Activated CD8-positive, alpha-beta T cell treated with anti-CD3 and anti-CD28 coated beads for 36 hours (primary cell): Measurements from ENCODE around the gene EMX2. TPM values are rescaled to one million over a fixed set of nuclear protein-coding genes. Genes with fewer than 3 reads are reported as not detected.

Source experiments
- ATAC-seq: fragments of 200-7000 bp; cut with Tn5 transposase; one replicate; pipeline ENCODE4 v1.10.0; 2021; ENCODE audit warnings: mild to moderate bottlenecking, moderate library complexity
- CTCF ChIA-PET: fragments of 350-600 bp; sonication (Branson Sonifier 250); formaldehyde crosslinking; loops from one replicate; lab custom pipeline; 2021; ENCODE audit warnings: antibody characterized with exemption; lab: Charles Lee
- POLR2A ChIA-PET: fragments of 350-600 bp; sonication (Branson Sonifier 250); formaldehyde crosslinking; loops from one replicate; lab custom pipeline; 2021; ENCODE audit warnings: antibody characterized with exemption; lab: Charles Lee
- DNase-seq: peaks from one replicate; pipeline ENCODE4 v3.0.0-alpha.2; 2020
- H3K27ac Mint-ChIP-seq: one replicate; pipeline ENCODE4 v1.8.0; 2021; ENCODE audit warnings: mild to moderate bottlenecking, mixed read lengths
- H3K27me3 Mint-ChIP-seq: one replicate; pipeline ENCODE4 v1.8.0; 2021; ENCODE audit warnings: mixed read lengths
- H3K36me3 Mint-ChIP-seq: one replicate; pipeline ENCODE4 v1.8.0; 2021; ENCODE audit warnings: low read depth, mixed read lengths
- H3K4me1 Mint-ChIP-seq: one replicate; pipeline ENCODE4 v1.8.0; 2021; ENCODE audit warnings: low read depth, mixed read lengths
- H3K4me3 Mint-ChIP-seq: one replicate; pipeline ENCODE4 v1.8.0; 2021; ENCODE audit warnings: mild to moderate bottlenecking, moderate library complexity, mixed read lengths
- H3K9me3 Mint-ChIP-seq: one replicate; pipeline ENCODE4 v1.8.0; 2021; ENCODE audit warnings: mixed read lengths
- CTCF ChIP-seq: fragments of 200-600 bp; IDR thresholded peaks from one replicate; pipeline ENCODE4 v1.8.0; 2022; ENCODE audit warnings: antibody characterized with exemption, mild to moderate bottlenecking
- intact Hi-C: fragments of 100-400 bp; cut with micrococcal nuclease; formaldehyde crosslinking; loops from one replicate; pipeline ENCODE4 v1.10.0; 2022
- total RNA-seq, 2 experiments: library from RNA; stranded (reverse); gene quantifications; one replicate each; pipeline ENCODE4 v1.2.3, GENCODE V29; 2021

EMX2 gene
- total RNA-seq, 2 experiments from 2014 or later: not detected

GRCh38 chr10:117499248-117500105, 43.1 kb upstream of the EMX2 start:
- DNase-seq (no peak), ATAC-seq (no peak)
- H3K4me3 Mint-ChIP-seq: no peak overlapping the region
- H3K27me3 Mint-ChIP-seq: peaks cover 30% of the 10 kb centered on the region
- intact Hi-C loops: loop anchor here (10.0 kb wide), 1 partner anchor 955 kb away; no protein-coding TSS in a partner anchor
- no peaks in the 10 kb centered on the region for H3K4me1 Mint-ChIP-seq
- ChIA-PET CTCF (interaction anchor here (4.6 kb wide), 1 partner anchor 742 kb away, joined by 64 read pairs; no protein-coding TSS in a partner anchor), POLR2A (no interaction called here)
- no peak overlapping the region for H3K27ac Mint-ChIP-seq
- no peaks in the 10 kb centered on the region for H3K9me3 Mint-ChIP-seq
- no peak for TF ChIP-seq CTCF
- H3K36me3 Mint-ChIP-seq: no peaks in the 10 kb centered on the region

GRCh38 chr10:117500456-117500855, 42.1 kb upstream of the EMX2 start:
- H3K9me3 Mint-ChIP-seq: no peaks in the 10 kb centered on the region
- H3K27me3 Mint-ChIP-seq: peaks cover 26% of the 10 kb centered on the region
- TF ChIP-seq CTCF: no peak
- no peaks in the 10 kb centered on the region for H3K36me3 Mint-ChIP-seq
- no peak overlapping the region for H3K27ac Mint-ChIP-seq
- intact Hi-C loops: no loop called here
- no peaks in the 10 kb centered on the region for H3K4me1 Mint-ChIP-seq
- no peak for ATAC-seq
- DNase-seq: no peak
- ChIA-PET CTCF (no interaction called here), POLR2A (no interaction called here)
- no peak overlapping the region for H3K4me3 Mint-ChIP-seq

DNA sequence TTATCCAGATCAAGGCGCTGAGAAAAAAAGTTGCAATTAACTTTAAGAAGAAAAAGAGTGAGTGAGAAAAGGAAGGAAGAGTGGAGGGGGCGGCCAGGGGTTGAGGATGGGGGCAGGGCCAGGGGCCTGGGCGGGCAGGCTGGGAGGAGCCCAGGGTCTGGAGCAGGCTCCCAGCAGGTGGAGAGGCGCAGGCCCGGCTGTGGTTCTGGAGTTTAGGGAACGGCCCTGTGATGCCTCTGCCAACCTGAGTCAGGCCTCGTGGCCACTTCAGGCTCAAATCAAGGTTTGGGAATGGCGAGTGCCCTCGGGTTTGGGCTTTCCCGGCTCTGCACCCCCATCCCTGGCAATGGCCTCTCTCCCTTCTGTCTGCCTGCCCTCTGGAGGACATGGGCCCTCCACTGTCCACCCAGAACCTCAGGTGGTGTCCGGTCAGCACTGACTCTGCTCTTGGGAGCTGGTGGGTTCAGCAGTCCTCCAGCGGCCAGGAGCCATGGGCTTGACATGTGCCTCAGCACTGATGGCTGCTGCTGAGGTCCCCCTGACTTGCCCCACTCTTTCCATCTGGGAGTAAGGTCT, 41.0 kb upstream of the EMX2 start:
- Mint-ChIP-seq H3K27ac (no peak overlapping the region), H3K4me3 (no peak overlapping the region), H3K27me3 (peaks cover 17% of the 10 kb centered on the region), H3K4me1 (no peaks in the 10 kb centered on the region), H3K36me3 (no peaks in the 10 kb centered on the region), H3K9me3 (no peaks in the 10 kb centered on the region)
- no peak for TF ChIP-seq CTCF
- DNase-seq: no peak
- CTCF ChIA-PET: no interaction called here
- no peak for ATAC-seq
- POLR2A ChIA-PET: no interaction called here
- intact Hi-C loops: no loop called here

DNA sequence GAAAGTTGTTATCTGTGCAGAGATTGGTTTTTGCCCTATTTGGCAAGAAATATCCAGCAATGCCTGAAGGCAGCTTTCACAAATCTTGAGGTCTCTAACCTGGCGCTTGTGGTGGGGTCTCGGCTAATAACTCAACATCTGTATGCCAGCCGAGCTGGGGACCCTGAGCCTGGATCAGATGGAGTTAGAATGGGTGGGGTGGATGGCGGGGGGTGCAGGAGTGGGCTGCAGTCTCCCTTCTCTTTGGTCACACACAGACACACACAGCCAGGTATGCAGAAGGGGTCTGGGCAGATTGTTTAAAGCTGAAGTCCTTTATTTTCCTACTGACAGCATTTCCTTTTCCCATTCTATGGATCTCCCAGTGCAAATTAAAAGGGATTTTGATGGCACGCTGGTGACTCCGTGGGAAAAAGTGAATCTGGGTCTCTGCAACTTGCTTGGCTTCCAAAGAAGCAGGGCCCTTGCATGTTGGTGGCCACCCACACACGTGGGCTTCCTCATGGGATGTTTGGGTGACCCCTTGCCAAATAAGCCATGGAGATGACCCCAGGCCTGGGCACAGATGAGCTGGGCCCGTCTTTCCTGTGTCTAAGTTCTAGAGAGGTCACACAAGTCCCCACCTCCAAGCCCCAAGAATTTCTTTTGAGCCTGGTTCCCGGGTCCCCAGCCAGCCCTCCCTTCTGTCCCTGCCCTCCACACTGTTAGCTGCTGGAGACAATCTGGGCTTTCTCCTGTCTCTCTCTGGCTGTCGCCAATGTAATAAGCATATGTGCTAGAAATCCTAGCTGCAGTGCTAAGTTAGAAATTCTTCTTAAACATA, 39.9 kb upstream of the EMX2 start:
- DNase-seq: no peak
- no peak for TF ChIP-seq CTCF
- ATAC-seq: no peak
- intact Hi-C loops: no loop called here
- Mint-ChIP-seq H3K36me3 (no peaks in the 10 kb centered on the region), H3K4me3 (no peak overlapping the region), H3K27ac (no peak overlapping the region), H3K4me1 (no peaks in the 10 kb centered on the region), H3K27me3 (peaks cover 18% of the 10 kb centered on the region), H3K9me3 (no peaks in the 10 kb centered on the region)
- ChIA-PET CTCF (no interaction called here), POLR2A (no interaction called here)
